Vein endothelial cell (primary cell): Measurements from ENCODE around the gene PLGRKT. TPM values are rescaled to one million over a fixed set of nuclear protein-coding genes. Genes with fewer than 3 reads are reported as not detected.

Experiments used
- small RNA-seq: library from RNA; depleted of rRNA; stranded (forward); fragments of <200 nt; gene quantifications from one replicate; pipeline ENCODE3, GENCODE V24; 2012
- total RNA-seq: library from RNA; depleted of rRNA; stranded (reverse); fragments of >200 nt; gene quantifications from 2 replicates; pipeline ENCODE4 v1.2.3, GENCODE V29; 2012

Gene PLGRKT
- total RNA-seq: 12.1 and 17.9 TPM in 2 replicates

GRCh38 chr9:5437254-5438216, at the start of gene PLGRKT:
TSS of gene PLGRKT (minus strand) at chr9:5437925. CDS start at chr9:5431977, 5,948 bp downstream.

GRCh38 chr9:5450359-5451091, 12.8 kb upstream of the PLGRKT start, which contains the start of gene CD274:
TSS of gene CD274 (plus strand) at chr9:5450542. CDS start at chr9:5456114, 5,572 bp downstream.

GRCh38 chr9:5338992-5339981, 98.4 kb downstream of the PLGRKT start, which contains the start of gene RLN1:
TSS of gene RLN1 (minus strand) at chr9:5339876. CDS start at chr9:5339746, 130 bp downstream.

Small RNA genes lying within 50 kb of the gene (small RNA-seq; reads per million reads assigned to genes)
- not detected for gene AL135786.1
- not detected for gene HMGN2P31

Other genes with a start within 250 kb of the PLGRKT start
- gene INSL4, start 206.5 kb downstream of the PLGRKT start, total RNA-seq: not detected in 2 replicates
- not detected in 2 replicates for gene RLN2, start 133.2 kb downstream of the PLGRKT start, total RNA-seq
- gene RLN1, start 98.0 kb downstream of the PLGRKT start, total RNA-seq: not detected in 2 replicates
- 26.7 and 30.4 TPM in 2 replicates for gene CD274, start 12.6 kb upstream of the PLGRKT start, total RNA-seq
- 7.6 and 11.4 TPM in 2 replicates for gene PDCD1LG2, start 72.6 kb upstream of the PLGRKT start, total RNA-seq
- 42.5 and 43.6 TPM in 2 replicates for gene RIC1, start 191.2 kb upstream of the PLGRKT start, total RNA-seq